Small intestine (tissue), 16 donors: ENCODE results near the gene TCEAL5. TPM values are rescaled to one million over a fixed set of nuclear protein-coding genes. Genes with fewer than 3 reads are reported as not detected.
A peak's percentile ranks its signal among the peaks of the same experiment; 100 is the strongest.
"Not testable (repeated sequence)": the region's sequence is repeated elsewhere in the genome, so short reads cannot be mapped to it uniquely, and the experiment has no call there.

Source experiments
- DNase-seq, 2 donors: peaks; one replicate each; pipeline versions ENCODE4 v3.0.0 to v3.0.0-alpha.2; 2013
- FAIRE-seq: peaks from 2 replicates; lab custom pipeline; 2012; peaks lifted over from hg19 to GRCh38; lab: Jason Lieb, UNC
- H3K27ac ChIP-seq, 3 donors: one replicate each; pipeline ENCODE4 v1.5.1; 2013; ENCODE audit warnings: low read length in 2 of 3, mild to moderate bottlenecking in 2 of 3, control low read depth in 1 of 3, inconsistent platforms in 1 of 3, low read depth in 1 of 3, moderate library complexity in 1 of 3
- H3K27me3 ChIP-seq, 3 donors: one replicate each; pipeline ENCODE4 v1.6.1; 2013; ENCODE audit warnings: low read length in 3 of 3, inconsistent platforms in 1 of 3; ENCODE audit not compliant: control insufficient read depth in 3 of 3, insufficient read depth in 3 of 3
- H3K36me3 ChIP-seq, 3 donors: one replicate each; pipeline ENCODE4 v1.6.1; 2013; ENCODE audit warnings: low read length in 3 of 3, inconsistent platforms in 1 of 3, low read depth in 1 of 3, mild to moderate bottlenecking in 1 of 3, moderate library complexity in 1 of 3; ENCODE audit not compliant: control insufficient read depth in 3 of 3, insufficient read depth in 2 of 3
- H3K4me1 ChIP-seq, 3 donors: one replicate each; pipeline ENCODE4 v1.6.1; 2013; ENCODE audit warnings: low read length in 2 of 3, inconsistent platforms in 1 of 3, low read depth in 1 of 3, mild to moderate bottlenecking in 1 of 3, moderate library complexity in 1 of 3; ENCODE audit not compliant: control insufficient read depth in 3 of 3, insufficient read depth in 2 of 3
- H3K4me3 ChIP-seq, 3 donors: one replicate each; pipeline ENCODE4 v1.5.1; 2013; ENCODE audit warnings: low read length in 3 of 3, control low read depth in 1 of 3, inconsistent platforms in 1 of 3, low read depth in 1 of 3, mild to moderate bottlenecking in 1 of 3, moderate library complexity in 1 of 3
- H3K9me3 ChIP-seq, 2 donors: one replicate each; pipeline ENCODE4 v1.6.1; 2013; ENCODE audit warnings: low read depth in 1 of 2, low read length in 1 of 2; ENCODE audit not compliant: control insufficient read depth in 2 of 2, insufficient read depth in 1 of 2
- WGBS, 3 donors: extraction: QIAGEN DNeasy Blood & Tissue Kit; methylation state at CpG; one replicate each; pipeline ENCODE4 v1.1.7; 2013; 5-methylcytosine and 5-hydroxymethylcytosine counted together
- long read RNA-seq, 10 donors: transcript quantifications; one replicate each; lab custom pipeline, GENCODE V29; 2026
- polyA plus RNA-seq, 4 donors: library from polyadenylated mRNA; stranded (reverse) in 3 of 4; unstranded in 1 of 4; fragments of 200-250 nt in 3 of 4; fragments of 120-200 nt in 1 of 4; gene quantifications; one replicate each; pipeline versions ENCODE4 v1.2.1 to v1.2.3, GENCODE V29; 2013
- donor health status: healthy with polysubstance abuse.
- donor health status: control.
- donor health status: control.
- donor health status: Bipolar disorder and iron deficiency.
- donor health status: healthy.

The TCEAL5 gene, protein sequence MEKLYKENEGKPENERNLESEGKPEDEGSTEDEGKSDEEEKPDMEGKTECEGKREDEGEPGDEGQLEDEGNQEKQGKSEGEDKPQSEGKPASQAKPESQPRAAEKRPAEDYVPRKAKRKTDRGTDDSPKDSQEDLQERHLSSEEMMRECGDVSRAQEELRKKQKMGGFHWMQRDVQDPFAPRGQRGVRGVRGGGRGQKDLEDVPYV
- polyA plus RNA-seq, result 1 to 10 TPM in 2 of 4 donors, under 1 TPM in 1, not detected in 1; 0.54 to 2.0 (median 1.8) TPM
- long read RNA-seq, donor 1, partial matches to known transcripts, result 0 of 3 reads
- long read RNA-seq, donor 1, other reads (novel, unspliced or antisense), result 0 of 3 reads
- long read RNA-seq, donor 2, partial matches to known transcripts, result 0 of 1 reads
- long read RNA-seq, donor 2, other reads (novel, unspliced or antisense), result 0 of 1 reads
- long read RNA-seq, donor 3, partial matches to known transcripts, result 0 of 1 reads
- long read RNA-seq, donor 3, other reads (novel, unspliced or antisense), result 0 of 1 reads
- long read RNA-seq, donor 4, result 0 reads
- long read RNA-seq, donor 5, result 0 reads
- long read RNA-seq, donor 6, partial matches to known transcripts, result 0 of 1 reads
- long read RNA-seq, donor 6, other reads (novel, unspliced or antisense), result 0 of 1 reads
- long read RNA-seq, donor 7, partial matches to known transcripts, result 738 of 900 reads
- long read RNA-seq, donor 7, other reads (novel, unspliced or antisense), result 162 of 900 reads
- long read RNA-seq, donor 8, partial matches to known transcripts, result 40 of 55 reads
- long read RNA-seq, donor 8, other reads (novel, unspliced or antisense), result 14 of 55 reads
- long read RNA-seq, donor 9, result 0 reads
- long read RNA-seq, donor 10, transcript TCEAL5-201 (3 exons, 1,168 nt), result major isoform, 8 of 402 reads
- long read RNA-seq, donor 10, partial matches to known transcripts, result 182 of 402 reads
- long read RNA-seq, donor 10, other reads (novel, unspliced or antisense), result 212 of 402 reads

DNA sequence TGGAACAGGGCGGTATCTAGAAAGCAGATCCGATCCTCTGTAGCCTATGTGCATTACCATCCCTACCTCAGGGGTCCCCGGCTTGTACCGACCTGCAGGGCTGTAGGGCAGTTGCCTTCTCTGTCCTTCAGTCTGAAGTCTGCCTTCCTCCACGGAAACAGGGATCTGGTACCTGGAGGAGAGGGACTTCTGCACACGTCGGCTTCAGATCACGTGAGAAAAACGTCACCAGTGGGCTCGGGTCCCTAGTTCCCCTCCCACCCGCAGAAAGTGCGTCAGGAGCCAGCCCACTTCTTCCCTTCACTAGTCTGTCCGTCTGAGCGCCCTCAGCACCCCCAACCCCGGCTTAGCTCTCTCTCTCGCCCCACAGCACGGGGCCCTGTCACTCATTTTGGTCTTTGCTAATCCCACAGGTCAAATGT, at the start of gene TCEAL5:
Gene TCEAL5 (minus strand): TSS at position 170 of the 422 bp plus-strand sequence. CDS start 2,187 bp downstream, outside the sequence.
- DNase-seq (peak in 1 of 2 donors; percentile 26), FAIRE-seq (no peak)
- no peaks in the 10 kb centered on the region for H3K4me1 ChIP-seq
- H3K27ac ChIP-seq, result no peak within 1 kb of the TSS
- H3K27me3 ChIP-seq, result peaks cover 0 to 22% (median 2%) of the 10 kb centered on the region in 3 donors
- WGBS, 3 donors, result 2 to 31% (median 12%) methylated on average over 12 to 17 of the region's 17 CpGs
- H3K4me3 ChIP-seq, result peak within 1 kb of the TSS in 1 of 3 donors; percentile 36
- H3K9me3 ChIP-seq, result no peaks in the 10 kb centered on the region
- H3K36me3 ChIP-seq, result no peaks in the 10 kb centered on the region

DNA sequence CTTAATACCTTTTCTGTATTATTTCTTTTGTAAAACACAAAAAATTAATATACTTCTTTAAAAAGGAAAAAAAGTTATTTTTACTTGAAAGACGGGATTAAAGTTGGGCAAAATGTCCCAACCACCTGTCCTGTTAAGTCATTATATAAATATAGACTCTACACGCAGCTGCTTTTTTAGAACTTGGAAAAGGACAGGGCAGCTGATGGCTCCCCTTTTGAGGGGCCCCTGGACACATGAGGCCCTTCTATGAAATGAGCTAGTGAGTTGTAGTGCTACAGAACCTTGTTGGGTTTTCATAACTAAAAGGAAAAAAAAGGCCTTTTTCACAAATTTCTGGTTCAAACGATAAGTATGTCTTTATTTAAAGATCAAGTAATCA, 34.8 kb upstream of the TCEAL5 start:
- 54 to 66% (median 63%) methylated on average over 3 of the region's 3 CpGs for WGBS, 3 donors
- Histone ChIP-seq H3K4me1 (no peaks in the 10 kb centered on the region), H3K27me3 (no peaks in the 10 kb centered on the region), H3K27ac (no peak overlapping the region), H3K4me3 (peak overlapping the region in 1 of 3 donors; percentile 65), H3K36me3 (peaks cover 0 to 2% (median 0%) of the 10 kb centered on the region in 3 donors), H3K9me3 (no peaks in the 10 kb centered on the region)
- peak in 1 of 2 donors; percentile 1 for DNase-seq
- FAIRE-seq, result no peak

DNA sequence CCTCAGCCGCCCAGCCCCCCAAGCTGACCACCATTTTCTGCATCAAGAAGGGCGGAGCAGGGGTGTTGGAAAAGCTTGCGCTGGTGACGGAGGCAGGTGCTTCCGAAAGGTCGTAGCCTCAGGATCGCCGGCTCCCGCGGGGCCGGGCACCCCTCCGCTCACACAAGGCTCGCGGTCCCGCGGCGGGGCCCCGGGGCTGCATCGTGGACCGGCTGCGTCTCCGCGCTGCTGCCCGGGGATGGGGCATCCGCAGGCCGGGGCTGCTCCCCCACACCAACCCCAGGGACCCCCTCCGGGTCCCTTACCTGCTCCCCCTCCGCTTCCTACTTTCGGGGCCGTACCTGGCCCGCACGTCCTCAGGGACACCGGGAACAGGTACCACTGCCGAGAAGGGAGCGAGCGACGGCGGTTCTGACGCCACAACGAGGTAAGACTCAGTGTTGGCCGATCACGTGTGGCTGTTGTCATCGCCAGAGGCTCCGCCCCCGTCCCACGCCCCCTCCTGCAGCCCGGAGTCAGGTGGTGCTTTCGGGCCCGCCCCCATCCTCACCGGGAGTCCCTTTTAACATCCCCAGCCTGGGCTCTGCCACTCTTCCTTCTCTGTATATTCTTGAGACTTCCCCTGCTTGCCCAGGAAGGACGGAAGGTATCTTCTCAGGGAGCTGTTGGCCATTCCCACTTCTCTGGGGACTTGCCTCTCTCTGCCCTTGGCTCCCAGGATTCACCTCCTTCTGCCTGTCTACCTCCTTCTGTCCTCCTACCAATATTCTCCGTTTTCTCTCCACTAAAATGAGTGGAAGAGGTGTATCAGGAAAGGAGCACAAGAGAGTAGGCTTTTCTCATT, 34.2 kb upstream of the TCEAL5 start, which contains the start of gene BEX2:
Gene BEX2 (minus strand): TSS at position 436 of the 844 bp plus-strand sequence. CDS start 1,014 bp downstream, outside the sequence.
- peaks cover 0 to 2% (median 0%) of the 10 kb centered on the region in 3 donors for H3K36me3 ChIP-seq
- FAIRE-seq, result no peak
- DNase-seq, result peak; percentile 63 to 86
- H3K27ac ChIP-seq, result peak within 1 kb of the TSS in 2 of 3 donors; percentile 38 to 53
- no peaks in the 10 kb centered on the region for H3K9me3 ChIP-seq
- H3K27me3 ChIP-seq, result no peaks in the 10 kb centered on the region
- WGBS, 3 donors, result 1 to 36% (median 5%) methylated on average over 23 to 51 of the region's 52 CpGs
- H3K4me3 ChIP-seq, result peak within 1 kb of the TSS; percentile 37 to 67 (median 65)
- H3K4me1 ChIP-seq, result no peaks in the 10 kb centered on the region

DNA sequence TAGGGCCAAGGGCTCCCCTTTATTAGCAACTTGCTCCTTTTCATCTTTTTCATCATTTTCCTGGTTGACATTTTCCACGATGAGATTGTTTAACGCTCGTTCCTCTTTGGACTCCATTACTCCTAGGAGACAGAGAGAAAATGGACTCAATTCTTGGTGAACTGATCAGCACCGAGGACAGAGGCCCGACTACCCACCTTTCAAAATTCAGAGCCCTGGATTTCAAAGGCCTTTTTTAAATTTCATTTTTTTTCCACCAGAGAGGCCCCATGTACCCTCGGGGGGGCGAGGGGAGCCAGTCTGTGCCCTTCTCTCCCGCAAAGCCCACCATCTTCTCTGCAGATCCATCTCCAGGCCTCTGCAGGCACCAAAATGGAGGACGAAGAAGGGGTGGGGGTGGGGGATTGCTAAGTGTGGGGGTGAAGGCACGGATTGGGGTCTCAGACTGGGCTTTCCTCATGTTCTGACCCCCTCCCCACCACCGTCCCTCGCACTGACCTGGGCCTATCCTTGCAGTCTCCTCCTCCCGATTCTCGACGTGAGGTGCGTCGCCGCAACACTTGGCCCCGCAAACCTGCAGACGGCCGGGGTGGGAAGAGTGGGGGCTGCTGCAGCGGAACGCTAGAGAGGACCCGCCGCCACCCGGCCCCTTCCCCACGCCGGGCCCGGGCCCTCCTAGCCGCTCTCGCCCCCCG, 33.5 kb upstream of the TCEAL5 start:
- H3K36me3 ChIP-seq, result peaks cover 0 to 2% (median 0%) of the 10 kb centered on the region in 3 donors
- no peak for FAIRE-seq
- no peaks in the 10 kb centered on the region for H3K27me3 ChIP-seq
- H3K9me3 ChIP-seq, result no peaks in the 10 kb centered on the region
- peak overlapping the region; percentile 37 to 67 (median 65) for H3K4me3 ChIP-seq
- H3K27ac ChIP-seq, result peak overlapping the region in 1 of 3 donors; percentile 53
- DNase-seq, result no peak
- 24 to 59% (median 59%) methylated on average over 14 to 31 of the region's 32 CpGs for WGBS, 3 donors
- H3K4me1 ChIP-seq, result no peaks in the 10 kb centered on the region

DNA sequence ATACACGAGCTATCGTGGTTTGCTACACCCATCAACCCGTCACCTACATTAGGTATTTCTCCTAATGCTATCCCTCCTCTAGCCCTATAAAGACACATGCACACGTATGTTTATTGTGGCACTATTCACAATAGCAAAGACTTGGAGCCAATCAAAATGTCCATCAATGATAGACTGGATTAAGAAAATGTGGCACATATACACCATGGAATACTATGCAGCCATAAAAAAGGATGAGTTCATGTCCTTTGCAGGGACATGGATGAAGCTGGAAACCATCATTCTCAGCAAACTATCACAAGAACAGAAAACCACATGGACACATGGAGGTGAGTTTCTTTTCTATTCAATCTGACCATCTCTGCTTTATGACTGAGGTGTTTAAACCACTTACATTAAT, 29.1 kb upstream of the TCEAL5 start:
- H3K4me3 ChIP-seq, H3K4me1 ChIP-seq, FAIRE-seq, H3K9me3 ChIP-seq, H3K27ac ChIP-seq, DNase-seq, H3K36me3 ChIP-seq, H3K27me3 ChIP-seq: not testable (repeated sequence)
- WGBS, 3 donors, result 84 to 94% (median 86%) methylated on average over 4 of the region's 4 CpGs

DNA sequence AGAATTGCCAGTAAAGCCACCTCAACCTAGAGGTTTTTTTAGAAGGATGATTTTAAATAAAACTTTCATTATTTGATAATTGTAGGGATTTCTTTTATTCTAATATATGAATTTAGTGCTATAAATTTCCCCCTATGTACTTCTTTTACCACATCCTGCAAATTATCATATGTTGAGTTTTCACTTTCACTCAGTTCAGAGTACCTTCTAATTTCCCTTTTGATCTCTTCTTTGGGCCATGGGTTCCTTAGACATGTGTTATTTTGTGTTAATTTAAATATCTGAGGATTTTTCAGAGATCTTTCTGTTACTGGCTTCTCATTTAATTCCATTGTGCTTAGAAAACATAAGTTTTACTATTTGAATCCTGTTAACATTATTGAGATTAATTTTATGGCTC, 28.2 kb upstream of the TCEAL5 start:
- DNase-seq, result no peak
- no peaks in the 10 kb centered on the region for H3K4me1 ChIP-seq
- H3K36me3 ChIP-seq, result peaks cover 0 to 2% (median 0%) of the 10 kb centered on the region in 3 donors
- H3K9me3 ChIP-seq, result no peaks in the 10 kb centered on the region
- no peaks in the 10 kb centered on the region for H3K27me3 ChIP-seq
- no peak for FAIRE-seq
- no peak overlapping the region for H3K27ac ChIP-seq
- H3K4me3 ChIP-seq, result no peak overlapping the region

DNA sequence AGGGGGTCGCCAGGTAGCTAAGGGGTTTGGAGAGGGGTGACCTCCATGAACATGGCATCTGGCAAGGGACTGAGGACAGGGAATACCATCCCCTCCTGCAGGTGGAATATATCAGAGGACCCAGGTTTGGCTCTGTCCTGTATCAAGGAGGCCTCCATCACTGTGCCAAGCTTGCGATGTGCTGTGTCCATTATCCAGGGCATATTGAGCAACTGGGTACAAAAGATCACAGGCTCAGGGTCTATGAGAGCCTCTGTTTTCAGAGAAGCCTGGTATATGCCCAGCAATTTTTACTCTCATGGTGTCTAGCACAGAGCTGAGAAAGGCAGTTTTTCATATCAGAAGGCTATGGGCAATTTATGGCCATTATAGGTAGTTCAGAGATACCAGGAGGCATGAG, 16.6 kb upstream of the TCEAL5 start:
- H3K36me3 ChIP-seq, result no peaks in the 10 kb centered on the region
- no peak for DNase-seq
- WGBS, 3 donors, result 81 to 97% (median 95%) methylated on average over 2 of the region's 2 CpGs

More for the DNA sequence above, 16.6 kb upstream of the TCEAL5 start:
- H3K27me3 ChIP-seq, result no peaks in the 10 kb centered on the region
- H3K9me3 ChIP-seq, result no peaks in the 10 kb centered on the region
- no peaks in the 10 kb centered on the region for H3K4me1 ChIP-seq
- FAIRE-seq, result no peak
- H3K27ac ChIP-seq, result no peak overlapping the region
- H3K4me3 ChIP-seq, result no peak overlapping the region
